ENCODE measurements around the gene WDR18. TPM values are rescaled to one million over a fixed set of nuclear protein-coding genes. Genes with fewer than 3 reads are reported as not detected.

WDR18 gene
- total RNA-seq, 1 experiment from 2014 or later: 94.7 TPM

DNA sequence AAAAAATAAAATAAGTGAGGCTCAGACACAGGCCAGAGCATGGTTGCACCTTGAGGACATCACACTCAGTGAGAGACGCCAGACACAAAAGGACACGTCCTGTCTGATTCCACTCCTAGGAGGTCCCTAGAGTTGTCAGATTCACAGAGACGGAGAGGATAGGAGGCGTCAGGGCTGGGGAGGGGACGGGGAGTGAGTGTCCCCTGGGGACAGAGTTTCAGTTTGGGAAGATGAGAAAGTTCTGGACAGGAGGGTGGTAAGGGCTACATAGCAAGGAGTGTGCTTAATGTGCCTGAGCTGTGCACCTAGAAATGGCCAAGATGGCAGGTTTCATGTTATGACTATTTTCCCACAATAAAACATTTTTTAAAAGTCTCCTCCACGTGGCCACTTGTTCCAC is 13.9 kb downstream of the WDR18 start:
- H3K79me1 ChIP-seq (ENCODE audit: insufficient read depth, low read depth, low read length, poor library complexity, severe bottlenecking): no peaks in the 10 kb centered on the region
- no peak overlapping the region for H2BK20ac ChIP-seq (ENCODE audit: low read depth, low read length, poor library complexity, severe bottlenecking)
- no peak overlapping the region for H3K14ac ChIP-seq (ENCODE audit: insufficient read depth, low read length)
- no peak for DNase-seq
- H4K91ac ChIP-seq (ENCODE audit: insufficient read length, low read depth, low read length): no peak overlapping the region
- no peak overlapping the region for H2AFZ ChIP-seq (ENCODE audit: low read length)
- Mint-ChIP-seq H3K9me3 (no peaks in the 10 kb centered on the region; a peak in 1 of 5 replicates), H3K27me3 (ENCODE audit: low read depth) (peaks cover 50% of the 10 kb centered on the region), H3K36me3 (ENCODE audit: insufficient read depth in 1 of 3, low read depth in 3 of 3) (peaks cover 0 to 6% (median 0%) of the 10 kb centered on the region in 3 experiments; a peak in 3 of 7 replicates), H3K4me1 (peaks cover 5 to 10% of the 10 kb centered on the region in 2 experiments), H3K4me3 (peak overlapping the region in 1 of 2 experiments; percentile 9; a peak in 1 of 5 replicates), H3K27ac (peak overlapping the region in 1 of 3 experiments; percentile 4; a peak in 1 of 7 replicates)
- no peak overlapping the region for H3K56ac ChIP-seq (ENCODE audit: insufficient read length, low read depth, low read length)
- H4K8ac ChIP-seq (replicated peaks; ENCODE audit: insufficient read length, low read depth, low read length): no peak overlapping the region
- no peak overlapping the region for H3K27ac ChIP-seq (ENCODE audit: insufficient read length, low read depth, low read length)
- H3K23ac ChIP-seq (ENCODE audit: insufficient read length, low read depth, low read length): no peak overlapping the region
- no peak overlapping the region for H3K4ac ChIP-seq (ENCODE audit: low read depth, low read length)
- H3K4me1 ChIP-seq (ENCODE audit: insufficient read depth, low read length): no peaks in the 10 kb centered on the region
- H2AK5ac ChIP-seq (ENCODE audit: insufficient read length, low read length): no peak overlapping the region
- no peak overlapping the region for H2BK5ac ChIP-seq (ENCODE audit: insufficient read length, low read length)
- TF ChIP-seq, protein P1, sequence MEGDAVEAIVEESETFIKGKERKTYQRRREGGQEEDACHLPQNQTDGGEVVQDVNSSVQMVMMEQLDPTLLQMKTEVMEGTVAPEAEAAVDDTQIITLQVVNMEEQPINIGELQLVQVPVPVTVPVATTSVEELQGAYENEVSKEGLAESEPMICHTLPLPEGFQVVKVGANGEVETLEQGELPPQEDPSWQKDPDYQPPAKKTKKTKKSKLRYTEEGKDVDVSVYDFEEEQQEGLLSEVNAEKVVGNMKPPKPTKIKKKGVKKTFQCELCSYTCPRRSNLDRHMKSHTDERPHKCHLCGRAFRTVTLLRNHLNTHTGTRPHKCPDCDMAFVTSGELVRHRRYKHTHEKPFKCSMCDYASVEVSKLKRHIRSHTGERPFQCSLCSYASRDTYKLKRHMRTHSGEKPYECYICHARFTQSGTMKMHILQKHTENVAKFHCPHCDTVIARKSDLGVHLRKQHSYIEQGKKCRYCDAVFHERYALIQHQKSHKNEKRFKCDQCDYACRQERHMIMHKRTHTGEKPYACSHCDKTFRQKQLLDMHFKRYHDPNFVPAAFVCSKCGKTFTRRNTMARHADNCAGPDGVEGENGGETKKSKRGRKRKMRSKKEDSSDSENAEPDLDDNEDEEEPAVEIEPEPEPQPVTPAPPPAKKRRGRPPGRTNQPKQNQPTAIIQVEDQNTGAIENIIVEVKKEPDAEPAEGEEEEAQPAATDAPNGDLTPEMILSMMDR (conservative IDR thresholded peaks at IDR 0.05): no peak
- H3K18ac ChIP-seq (ENCODE audit: insufficient read length, low read depth, low read length): no peak overlapping the region
- WGBS (ENCODE audit: extremely low coverage, insufficient read length, low lambda C conversion rate): no CpG with 5 or more reads among the region's 6 CpGs
- peaks cover 4% of the 10 kb centered on the region for H4K20me1 ChIP-seq (ENCODE audit: control insufficient read depth, insufficient read depth, insufficient read length)
- no peak overlapping the region for H2BK15ac ChIP-seq (ENCODE audit: low read depth, low read length)
- no peak overlapping the region for H3K9ac ChIP-seq (ENCODE audit: extremely low read depth, insufficient read length, low read length)
- no peak overlapping the region for H3T11ph ChIP-seq (ENCODE audit: low read length)
- no peak overlapping the region for H2BK12ac ChIP-seq (ENCODE audit: insufficient read length, low read depth, low read length)
- no peak overlapping the region for H4K5ac ChIP-seq (ENCODE audit: insufficient read length, low read depth, low read length)
- H3K23me2 ChIP-seq (ENCODE audit: insufficient read length, low read depth, low read length, poor library complexity, severe bottlenecking): peaks cover 10% of the 10 kb centered on the region
- H3K9me3 ChIP-seq (ENCODE audit: control insufficient read depth, low read depth, low read length): no peaks in the 10 kb centered on the region
- no peaks in the 10 kb centered on the region for H3K79me2 ChIP-seq (ENCODE audit: insufficient read depth, low read length)
- no peak overlapping the region for H2BK120ac ChIP-seq (ENCODE audit: low read depth, low read length, poor library complexity, severe bottlenecking)
- peaks cover 10% of the 10 kb centered on the region for H3K27me3 ChIP-seq (ENCODE audit: insufficient read depth, low read length)
- no peak overlapping the region for H3K4me2 ChIP-seq (ENCODE audit: insufficient read depth, insufficient read length, low read length)

Data from H9 (cell line).